Measurements from ENCODE around the gene DPEP2. TPM values are rescaled to one million over a fixed set of nuclear protein-coding genes. Genes with fewer than 3 reads are reported as not detected.
"Not testable (repeated sequence)": the region's sequence is repeated elsewhere in the genome, so short reads cannot be mapped to it uniquely, and the experiment has no call there.

The DPEP2 gene
- polyA plus RNA-seq, 1 experiment = not detected

DNA sequence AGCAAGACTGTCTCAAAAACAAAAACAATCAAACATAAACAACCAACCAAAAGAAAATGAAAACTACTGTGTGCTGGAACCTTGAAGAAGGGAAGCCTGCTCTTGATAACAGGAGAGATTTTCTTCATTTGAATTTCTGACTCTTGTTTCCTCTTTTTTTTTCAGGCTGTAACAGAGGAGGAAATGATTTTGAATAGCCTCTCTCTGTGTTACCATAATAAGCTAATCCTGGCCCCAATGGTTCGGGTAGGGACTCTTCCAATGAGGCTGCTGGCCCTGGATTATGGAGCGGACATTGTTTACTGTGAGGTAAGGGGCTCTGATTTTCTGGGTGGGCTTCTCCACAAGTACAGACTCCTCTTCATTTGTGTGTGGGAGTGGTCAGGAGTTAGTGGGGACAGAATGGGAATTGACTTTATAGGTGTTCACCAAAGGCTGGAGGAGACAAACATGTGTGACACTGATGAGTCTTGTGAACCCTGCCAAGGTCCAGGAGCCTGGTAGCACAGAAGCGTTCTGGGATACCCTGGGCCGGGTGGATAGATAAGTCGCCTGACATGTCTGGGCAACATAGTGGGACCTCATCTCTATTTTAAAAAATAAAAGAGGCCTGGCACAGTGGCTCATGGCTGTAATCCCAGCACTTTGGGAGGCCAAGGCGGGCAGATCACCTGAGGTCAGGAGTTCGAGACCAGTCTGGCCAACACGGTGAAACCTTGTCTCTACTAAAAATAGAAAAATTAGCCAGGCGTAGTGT lies 38.7 kb upstream of the DPEP2 start:
- no peaks in the 10 kb centered on the region for H3K27me3 ChIP-seq (ENCODE audit: control insufficient read depth, insufficient read depth, low read length)
- DNase-seq (ENCODE audit: low read depth, low spot score) = no peak
- H3K4me3 ChIP-seq (ENCODE audit: low read depth, low read length) = no peak overlapping the region
- no peak overlapping the region for H3K27ac ChIP-seq (ENCODE audit: low read depth, low read length)
- no peak for TF ChIP-seq CTCF (IDR thresholded peaks at IDR 0.05; ENCODE audit: low read depth, low read length)
- no peaks in the 10 kb centered on the region for H3K9me3 ChIP-seq (ENCODE audit: control insufficient read depth, insufficient read depth, low read length)
- ChIA-PET CTCF (interaction anchor here (0.7 kb wide), 1 partner anchor 10 kb away, joined by 3 read pairs; no protein-coding TSS in a partner anchor), POLR2A (no interaction called here)

- CTCF ChIA-PET = interaction anchor here (0.6 kb wide), 1 partner anchor 112 kb away, joined by 4 read pairs; no protein-coding TSS in a partner anchor
- TF ChIP-seq CTCF (IDR thresholded peaks at IDR 0.05; ENCODE audit: low read depth, low read length) = no peak
- no peak overlapping the region for H3K27ac ChIP-seq (ENCODE audit: low read depth, low read length)
- no peak overlapping the region for H3K4me3 ChIP-seq (ENCODE audit: low read depth, low read length)
- no peak for DNase-seq (ENCODE audit: low read depth, low spot score)
- no peaks in the 10 kb centered on the region for H3K9me3 ChIP-seq (ENCODE audit: control insufficient read depth, insufficient read depth, low read length)
- POLR2A ChIA-PET = no interaction called here
- H3K27me3 ChIP-seq (ENCODE audit: control insufficient read depth, insufficient read depth, low read length) = no peaks in the 10 kb centered on the region
Measured at GRCh38 chr16:68035227-68035626, 35.9 kb upstream of the DPEP2 start.

- POLR2A ChIA-PET = no interaction called here
- CTCF ChIA-PET = interaction anchor here (0.6 kb wide), 1 partner anchor 359 kb away, joined by 3 read pairs; no protein-coding TSS in a partner anchor
- Histone ChIP-seq H3K27me3 (ENCODE audit: control insufficient read depth, insufficient read depth, low read length) (no peaks in the 10 kb centered on the region), H3K4me3 (ENCODE audit: low read depth, low read length) (no peak overlapping the region), H3K27ac (ENCODE audit: low read depth, low read length) (no peak overlapping the region), H3K9me3 (ENCODE audit: control insufficient read depth, insufficient read depth, low read length) (no peaks in the 10 kb centered on the region)
- no peak for DNase-seq (ENCODE audit: low read depth, low spot score)
- no peak for TF ChIP-seq CTCF (IDR thresholded peaks at IDR 0.05; ENCODE audit: low read depth, low read length)
Measured at GRCh38 chr16:68033101-68033500, 33.8 kb upstream of the DPEP2 start.

DNA sequence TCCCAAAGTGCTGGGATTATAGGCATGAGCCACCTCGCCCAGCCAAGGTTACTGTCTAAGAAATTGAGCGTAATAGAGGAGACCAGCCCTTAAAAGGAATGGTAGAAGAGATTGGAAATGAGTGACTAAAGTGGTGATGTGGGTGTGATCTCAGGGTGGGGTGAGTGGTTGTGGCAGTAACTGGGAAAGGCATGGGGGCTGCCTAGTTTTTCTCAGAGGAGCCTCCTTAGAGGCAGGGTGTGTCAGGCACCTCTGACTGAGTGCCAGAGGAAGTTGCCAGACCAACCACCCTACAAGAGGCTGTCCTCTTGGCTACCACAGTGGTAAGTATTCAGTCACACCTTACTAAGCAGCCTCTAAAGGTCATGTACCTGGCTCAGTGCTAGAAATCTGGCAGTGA lies 32.7 kb upstream of the DPEP2 start:
- H3K9me3 ChIP-seq (ENCODE audit: control insufficient read depth, insufficient read depth, low read length) = no peaks in the 10 kb centered on the region
- no peak for DNase-seq (ENCODE audit: low read depth, low spot score)
- ChIA-PET POLR2A (interaction anchor here (0.7 to 0.9 kb wide), 2 partner anchors 9 to 72 kb away, joined by 3 to 4 read pairs; partner anchors contain the start of genes DDX28 and DUS2), CTCF (no interaction called here)
- no peak for TF ChIP-seq CTCF (IDR thresholded peaks at IDR 0.05; ENCODE audit: low read depth, low read length)
- H3K27me3 ChIP-seq (ENCODE audit: control insufficient read depth, insufficient read depth, low read length) = no peaks in the 10 kb centered on the region
- H3K4me3 ChIP-seq (ENCODE audit: low read depth, low read length) = no peak overlapping the region
- no peak overlapping the region for H3K27ac ChIP-seq (ENCODE audit: low read depth, low read length)

GRCh38 chr16:68030108-68030507 lies 30.8 kb upstream of the DPEP2 start:
- H3K27me3 ChIP-seq (ENCODE audit: control insufficient read depth, insufficient read depth, low read length); POLR2A ChIA-PET; H3K9me3 ChIP-seq (ENCODE audit: control insufficient read depth, insufficient read depth, low read length); H3K4me3 ChIP-seq (ENCODE audit: low read depth, low read length); DNase-seq (ENCODE audit: low read depth, low spot score); H3K27ac ChIP-seq (ENCODE audit: low read depth, low read length): not testable (repeated sequence)
- CTCF ChIA-PET = interaction anchor here (0.6 to 3.3 kb wide), 2 partner anchors 11 to 439 kb away, joined by 5 to 22 read pairs; no protein-coding TSS in a partner anchor
